ENCODE measurements around the gene MAEA.

Gene MAEA

GRCh38 chr4:1300466-1301455 lies 11.1 kb downstream of the MAEA start:
- peak; percentile 58 for DNase-seq (ENCODE audit: low spot score)

- no peak for DNase-seq (ENCODE audit: low spot score)
Observed at GRCh38 chr4:1302159-1302558, 12.5 kb downstream of the MAEA start.

- DNase-seq (ENCODE audit: low spot score): no peak
Observed at GRCh38 chr4:1305261-1305711, 15.6 kb downstream of the MAEA start.

GRCh38 chr4:1305781-1306455 lies 16.2 kb downstream of the MAEA start:
- no peak for DNase-seq (ENCODE audit: low spot score)

GRCh38 chr4:1307951-1308735 lies 18.5 kb downstream of the MAEA start:
- no peak for DNase-seq (ENCODE audit: low spot score)

- peak; percentile 99 for DNase-seq (ENCODE audit: low spot score)
Observed at GRCh38 chr4:1309261-1310010, 19.7 kb downstream of the MAEA start.

GRCh38 chr4:1310031-1310795 lies 20.5 kb downstream of the MAEA start:
- DNase-seq (ENCODE audit: low spot score): peak; percentile 53

GRCh38 chr4:1310796-1311631 lies 21.3 kb downstream of the MAEA start:
- no peak for DNase-seq (ENCODE audit: low spot score)

- DNase-seq (ENCODE audit: low spot score): no peak
Observed at GRCh38 chr4:1312821-1313640, 23.3 kb downstream of the MAEA start.

GRCh38 chr4:1315306-1315705 lies 25.6 kb downstream of the MAEA start:
- no peak for DNase-seq (ENCODE audit: low spot score)

GRCh38 chr4:1315836-1316536 lies 26.3 kb downstream of the MAEA start:
- no peak for DNase-seq (ENCODE audit: low spot score)

- no peak for DNase-seq (ENCODE audit: low spot score)
Observed at GRCh38 chr4:1316537-1317168, 27.0 kb downstream of the MAEA start.

- no peak for DNase-seq (ENCODE audit: low spot score)
Observed at GRCh38 chr4:1317177-1318045, 27.7 kb downstream of the MAEA start.

- no peak for DNase-seq (ENCODE audit: low spot score)
Observed at GRCh38 chr4:1318046-1318375, 28.3 kb downstream of the MAEA start.

- DNase-seq (ENCODE audit: low spot score): no peak
Observed at GRCh38 chr4:1318488-1319213, 29.0 kb downstream of the MAEA start.

- DNase-seq (ENCODE audit: low spot score): no peak
Observed at GRCh38 chr4:1321486-1321885, 31.8 kb downstream of the MAEA start.

Data from AG08396 (cell line).